K562 (cell line): ENCODE data around the gene TCF12. TPM values are rescaled to one million over a fixed set of nuclear protein-coding genes. Genes with fewer than 3 reads are reported as not detected.

Experiments
- ATAC-seq: fragments of 200-7000 bp; cut with Tn5 transposase; 3 replicates; pipeline ENCODE4 v1.9.1; 2020; ENCODE audit warnings: moderate library complexity
- BruUV-seq: library from RNA; stranded (reverse); fragments of 400-500 nt; replicated peaks from 2 replicates; lab custom pipeline; 2021; lab: Mats Ljungman, UMichigan
- CTCF ChIA-PET: fragments of 300-600 bp; formaldehyde crosslinking; extraction: SDS; loops from one replicate; lab custom pipeline; 2021; ENCODE audit warnings: low intra/inter-chr PET ratio; lab: Yijun Ruan, JAX
- POLR2A ChIA-PET: fragments of 300-600, 350-650 bp; sonication (Branson Sonifier 250); formaldehyde crosslinking; extraction: SDS; loops from one replicate; lab custom pipeline; 2021; ENCODE audit warnings: antibody characterized with exemption, inconsistent platforms; lab: Yijun Ruan, JAX
- DNase-seq, 4 experiments: peaks; one replicate each; pipeline versions ENCODE4 v3.0.0 to v3.0.0-alpha.2; 2011 to 2018; ENCODE audit warnings: low spot score in 3 of 4, mixed read lengths in 3 of 4; ENCODE audit errors: extremely low read depth in 1 of 4
- FAIRE-seq: peaks from 2 replicates; lab custom pipeline; 2011; peaks lifted over from hg19 to GRCh38; lab: Jason Lieb, UNC
- H2AFZ ChIP-seq: 2 replicates; pipeline ENCODE4 v1.6.0; 2011; ENCODE audit warnings: low read depth, low read length, control low read depth, inconsistent platforms
- H3K27ac ChIP-seq: fragments of 200-600 bp; 3 replicates; pipeline ENCODE4 v1.8.0; 2011; ENCODE audit warnings: low read depth, mild to moderate bottlenecking, control low read depth, inconsistent platforms, low read length, moderate library complexity, mixed read lengths; ENCODE audit errors: extremely low read depth
- H3K27me3 ChIP-seq, 2 experiments: fragments of 300-600 bp in 1 of 2; 2 replicates in 1 of 2; 3 replicates in 1 of 2; pipeline versions ENCODE4 v1.6.0 to v1.8.0; 2011; ENCODE audit warnings: inconsistent platforms in 2 of 2, low read length in 2 of 2, mild to moderate bottlenecking in 1 of 2, mixed read lengths in 1 of 2, moderate library complexity in 1 of 2; ENCODE audit not compliant: control insufficient read depth in 2 of 2, insufficient read depth in 2 of 2
- H3K36me3 ChIP-seq: fragments of 300-600 bp; 3 replicates; pipeline ENCODE4 v1.8.0; 2011; ENCODE audit warnings: mild to moderate bottlenecking, low read length, inconsistent platforms; ENCODE audit not compliant: control insufficient read depth, insufficient read depth
- H3K4me1 ChIP-seq, 2 experiments: fragments of 200-600 bp in 1 of 2; replicated peaks in 1 of 2; 2 replicates in 1 of 2; 3 replicates in 1 of 2; pipeline versions ENCODE4 v1.5.1 to v1.8.0; 2011; ENCODE audit warnings: inconsistent platforms in 2 of 2, low read length in 2 of 2, mild to moderate bottlenecking in 1 of 2, mixed read lengths in 1 of 2, moderate library complexity in 1 of 2; ENCODE audit not compliant: control insufficient read depth in 2 of 2, insufficient read depth in 2 of 2
- H3K4me2 ChIP-seq: 2 replicates; pipeline ENCODE4 v1.6.1; 2011; ENCODE audit warnings: low read length, control low read depth, inconsistent platforms, mixed read lengths; ENCODE audit not compliant: insufficient read depth
- H3K4me3 ChIP-seq: fragments of 200-600 bp; sonication (generic), shearing (Covaris generic); 2 replicates; pipeline ENCODE4 v1.5.1; 2016; ENCODE audit warnings: control low read depth, inconsistent platforms
- H3K79me2 ChIP-seq: fragments of 200-600 bp; 3 replicates; pipeline ENCODE4 v1.8.0; 2011; ENCODE audit warnings: low read length, inconsistent platforms; ENCODE audit not compliant: control insufficient read depth, insufficient read depth
- H3K9ac ChIP-seq, 2 experiments: 2 replicates each; pipeline versions ENCODE4 v1.6.0 to v1.6.1; 2011; ENCODE audit warnings: low read depth in 2 of 2, low read length in 2 of 2, control low read depth in 1 of 2, inconsistent platforms in 1 of 2, mild to moderate bottlenecking in 1 of 2, mixed read lengths in 1 of 2; ENCODE audit not compliant: insufficient read depth in 1 of 2
- H3K9me1 ChIP-seq: one replicate; pipeline ENCODE4 v1.6.0; 2011; ENCODE audit warnings: inconsistent platforms, mild to moderate bottlenecking, low read length, moderate library complexity; ENCODE audit not compliant: control insufficient read depth, insufficient read depth
- H3K9me3 ChIP-seq: replicated peaks from 2 replicates; pipeline ENCODE4 v1.5.1; 2011; ENCODE audit warnings: low read depth, low read length, inconsistent platforms; ENCODE audit not compliant: control insufficient read depth, insufficient read depth
- H4K20me1 ChIP-seq: replicated peaks from 2 replicates; pipeline ENCODE4 v1.6.1; 2011; ENCODE audit warnings: low read length, inconsistent platforms, mixed read lengths; ENCODE audit not compliant: control insufficient read depth, insufficient read depth
- DDX20 ChIP-seq: fragments of 450-650 bp; IDR thresholded peaks from 2 replicates; pipeline ENCODE4 v1.6.1; 2016; ENCODE audit warnings: missing genetic modification characterization, low read depth, mild to moderate bottlenecking, missing compliant biosample characterization, moderate library complexity
- KDM5B ChIP-seq: fragments of 200-600 bp; sonication (generic); IDR thresholded peaks from 2 replicates; pipeline ENCODE4 v1.6.1; 2012; ENCODE audit warnings: low read depth, mild to moderate bottlenecking, moderate library complexity, low read length, control low read depth, inconsistent platforms; ENCODE audit not compliant: insufficient replicate concordance
- NKRF ChIP-seq: fragments of 450-650 bp; IDR thresholded peaks from 2 replicates; pipeline ENCODE4 v1.6.1; 2016; ENCODE audit warnings: borderline replicate concordance
- NR2F6 ChIP-seq: fragments of 450-650 bp; formaldehyde crosslinking; IDR thresholded peaks from 2 replicates; pipeline ENCODE4 v1.4.0; 2020; ENCODE audit warnings: mild to moderate bottlenecking
- PRDM10 ChIP-seq: fragments of 450-650 bp; IDR thresholded peaks from 2 replicates; pipeline ENCODE4 v1.6.1; 2018; ENCODE audit not compliant: partially characterized antibody
- RBM34 ChIP-seq: fragments of 200-400 bp; formaldehyde crosslinking; IDR thresholded peaks from 2 replicates; pipeline ENCODE4 v1.6.1; 2018; ENCODE audit warnings: low read length, borderline replicate concordance; ENCODE audit not compliant: insufficient read depth
- ZFP1 ChIP-seq: fragments of 450-650 bp; formaldehyde crosslinking; IDR thresholded peaks from 2 replicates; pipeline ENCODE4 v1.4.0; 2020; ENCODE audit warnings: mild to moderate bottlenecking, mixed read lengths
- ZFX ChIP-seq: sonication (generic); formaldehyde crosslinking; IDR thresholded peaks from 2 replicates; pipeline ENCODE4 v1.8.0; 2022; ENCODE audit warnings: mild to moderate bottlenecking, missing genetic modification reagents, moderate library complexity
- ZNF165 ChIP-seq: fragments of 250-450 bp; sonication (Bioruptor Pico); IDR thresholded peaks from 2 replicates; pipeline ENCODE4 v1.4.0; 2020; ENCODE audit warnings: borderline replicate concordance
- WGBS: fragments of 100-300 bp; shearing (Covaris generic); methylation state at CpG from one replicate; pipeline ENCODE4 v1.1.6; 2016; ENCODE audit warnings: low coverage, mixed read lengths; ENCODE audit not compliant: insufficient coverage; ENCODE audit errors: missing lambda C conversion rate; 5-methylcytosine and 5-hydroxymethylcytosine counted together
- in situ Hi-C: fragments of 300-500 bp; cut with MboI; formaldehyde crosslinking; loops from 4 replicates; pipeline ENCODE4 v1.15.0; 2018; ENCODE audit warnings: inconsistent platforms, mixed read lengths
- intact Hi-C: fragments of 100-400 bp; cut with micrococcal nuclease; formaldehyde crosslinking; loops from 2 replicates; pipeline ENCODE4 v1.14.2; 2022
- polyA plus RNA-seq, 8 experiments: library from polyadenylated mRNA; depleted of rRNA in 4 of 8; stranded (reverse) in 5 of 8; unstranded in 3 of 8; fragments of >200 nt; fragmentation: Nextera tagmentation in 2 of 8; fragmentation: Illumina TruSeq in 1 of 8; extraction: Ambion mirVana in 2 of 8; extraction: Trizol in 1 of 8; gene quantifications; 2 replicates each; pipeline versions ENCODE4 v1.2.1 to v1.2.3, GENCODE V29; 2011 to 2014; ENCODE audit warnings: inconsistent platforms in 1 of 8, missing spikeins in 1 of 8
- total RNA-seq, 7 experiments: library from RNA; depleted of rRNA in 6 of 7; stranded (reverse); fragments of >200 nt in 6 of 7; fragmentation: Illumina TruSeq in 2 of 7; extraction: Trizol in 2 of 7; gene quantifications; 2 replicates each; pipeline versions ENCODE4 v1.2.1 to v1.2.3, GENCODE V29; 2011 to 2021; ENCODE audit warnings: low replicate concordance in 1 of 7

The TCF12 gene
- total and polyA plus RNA-seq, 9 of the 15 experiments (the other 6 are each of a cell fraction or from before 2014, with no cell fraction given), result 10.5 to 132 (median 52.9) TPM

- Histone ChIP-seq H3K27ac (no peak overlapping the region), H2AFZ (no peak overlapping the region), H3K4me2 (no peak overlapping the region), H3K4me1 (peaks cover 0 to 9% of the 10 kb centered on the region in 2 experiments; a peak in 2 of 5 replicates), H3K36me3 (peaks cover 48% of the 10 kb centered on the region), H3K9ac (no peak overlapping the region), H4K20me1 (peaks cover 5% of the 10 kb centered on the region; the same call in 1 of the 2 replicates), H3K9me3 (no peaks in the 10 kb centered on the region), H3K27me3 (no peaks in the 10 kb centered on the region), H3K79me2 (no peaks in the 10 kb centered on the region), H3K4me3 (no peak overlapping the region), H3K9me1 (no peaks in the 10 kb centered on the region)
- ChIA-PET CTCF (no interaction called here), POLR2A (interaction anchor here (0.6 to 1.4 kb wide), 2 partner anchors 15 to 103 kb away, joined by 3 read pairs; no protein-coding TSS in a partner anchor)
- 82% methylated on average over 1 of the region's 1 CpG for WGBS
- ATAC-seq (no peak), FAIRE-seq (no peak), DNase-seq (no peak)
- intact Hi-C loops (no loop called here), in situ Hi-C loops (no loop called here)
- no peak for TF ChIP-seq ZNF165 (CRISPR knock-in tag)
- no peak for TF ChIP-seq NR2F6 (CRISPR knock-in tag)
- TF ChIP-seq ZFP1 (CRISPR knock-in tag), result no peak
- TF ChIP-seq RBM34, result no peak
- BruUV-seq, result no TSS peak
Observed at GRCh38 chr15:57248074-57248473, 329.6 kb downstream of the TCF12 start.

- Histone ChIP-seq H3K27me3 (no peaks in the 10 kb centered on the region), H3K9ac (no peak overlapping the region), H3K9me3 (no peaks in the 10 kb centered on the region), H3K36me3 (peaks cover 47% of the 10 kb centered on the region), H3K4me2 (no peak overlapping the region), H3K4me3 (no peak overlapping the region), H3K27ac (no peak overlapping the region), H3K9me1 (no peaks in the 10 kb centered on the region), H2AFZ (no peak overlapping the region), H3K79me2 (no peaks in the 10 kb centered on the region), H4K20me1 (no peaks in the 10 kb centered on the region), H3K4me1 (no peaks in the 10 kb centered on the region)
- ChIA-PET CTCF (no interaction called here), POLR2A (no interaction called here)
- BruUV-seq, result no TSS peak
- ATAC-seq (no peak), FAIRE-seq (no peak), DNase-seq (no peak)
- in situ Hi-C loops, result no loop called here
- intact Hi-C loops, result no loop called here
- TF ChIP-seq PRDM10, result no peak
- TF ChIP-seq KDM5B, result no peak
- TF ChIP-seq DDX20 (tag), result no peak
- no peak for TF ChIP-seq NKRF
- no peak for TF ChIP-seq ZFX
Observed at GRCh38 chr15:57251308-57251707, 332.9 kb downstream of the TCF12 start.
